H1 (cell line): Measurements from ENCODE around the gene TRMT44. TPM values are rescaled to one million over a fixed set of nuclear protein-coding genes. Genes with fewer than 3 reads are reported as not detected.

Experiments used
- CTCF ChIA-PET: fragments of 300-600 bp; sonication (Branson Sonifier 250); formaldehyde crosslinking; loops from one replicate; lab custom pipeline; 2021; ENCODE audit not compliant: partially characterized antibody; lab: Charles Lee
- POLR2A ChIA-PET: fragments of 300-600 bp; sonication (Branson Sonifier 250); formaldehyde crosslinking; loops from one replicate; lab custom pipeline; 2021; ENCODE audit warnings: inconsistent platforms; ENCODE audit not compliant: partially characterized antibody; lab: Charles Lee
- DNase-seq, 2 experiments: peaks; one replicate each; pipeline versions ENCODE4 v3.0.0 to v3.0.0-alpha.2; 2010 to 2022; ENCODE audit warnings: low spot score in 2 of 2, low read depth in 1 of 2, mixed read lengths in 1 of 2
- FAIRE-seq: peaks from 2 replicates; lab custom pipeline; 2011; peaks lifted over from hg19 to GRCh38; lab: Jason Lieb, UNC
- H2AFZ ChIP-seq: 2 replicates; pipeline ENCODE4 v1.8.1; 2012; ENCODE audit warnings: low read length, inconsistent platforms
- H2AK5ac ChIP-seq: 2 replicates; pipeline ENCODE4 v1.6.1; 2013; ENCODE audit warnings: low read depth, low read length
- H2BK120ac ChIP-seq: replicated peaks from 2 replicates; pipeline ENCODE3; 2013; ENCODE audit warnings: low read depth, low read length, inconsistent platforms
- H2BK12ac ChIP-seq: 2 replicates; pipeline ENCODE4 v1.6.1; 2013; ENCODE audit warnings: low read depth, low read length
- H2BK15ac ChIP-seq: 2 replicates; pipeline ENCODE4 v1.6.1; 2013; ENCODE audit warnings: low read length
- H2BK20ac ChIP-seq: 2 replicates; pipeline ENCODE4 v1.6.1; 2013; ENCODE audit warnings: low read length
- H2BK5ac ChIP-seq: 2 replicates; pipeline ENCODE4 v1.6.1; 2013; ENCODE audit warnings: low read depth, low read length
- H3K14ac ChIP-seq: 2 replicates; pipeline ENCODE4 v1.6.1; 2013; ENCODE audit warnings: inconsistent platforms; ENCODE audit not compliant: insufficient read length
- H3K18ac ChIP-seq: 2 replicates; pipeline ENCODE4 v1.6.1; 2013; ENCODE audit warnings: low read length; ENCODE audit errors: extremely low read depth
- H3K23ac ChIP-seq: 2 replicates; pipeline ENCODE4 v1.6.1; 2013; ENCODE audit warnings: inconsistent platforms; ENCODE audit not compliant: insufficient read length
- H3K23me2 ChIP-seq: 2 replicates; pipeline ENCODE4 v1.6.1; 2013; ENCODE audit warnings: low read depth, low read length
- H3K27ac ChIP-seq: 2 replicates; pipeline ENCODE4 v1.6.1; 2011; ENCODE audit warnings: low read depth, low read length, inconsistent platforms
- H3K27me3 ChIP-seq, 4 experiments: replicated peaks in 1 of 4; 1 replicate in 1 of 4; 2 replicates in 3 of 4; pipeline versions ENCODE4 v1.6.1 to v1.8.1; 2011 to 2013; ENCODE audit warnings: low read length in 3 of 4, mild to moderate bottlenecking in 3 of 4, inconsistent platforms in 2 of 4, mixed read lengths in 2 of 4, moderate library complexity in 1 of 4; ENCODE audit not compliant: control insufficient read depth in 3 of 4, insufficient read depth in 3 of 4; ENCODE audit errors: extremely low read depth in 1 of 4
- H3K36me3 ChIP-seq, 4 experiments: 2 replicates each; pipeline versions ENCODE4 v1.6.1 to v1.8.1; 2011 to 2013; ENCODE audit warnings: mild to moderate bottlenecking in 4 of 4, low read length in 3 of 4, moderate library complexity in 2 of 4, control low read depth in 1 of 4, inconsistent platforms in 1 of 4; ENCODE audit not compliant: insufficient read depth in 4 of 4, control insufficient read depth in 2 of 4
- H3K4ac ChIP-seq: replicated peaks from 2 replicates; pipeline ENCODE3; 2013; ENCODE audit warnings: low read length, low read depth, mixed read lengths, inconsistent platforms; ENCODE audit not compliant: insufficient read length
- H3K4me1 ChIP-seq, 4 experiments: replicated peaks in 1 of 4; 1 replicate in 1 of 4; 2 replicates in 3 of 4; pipeline versions ENCODE4 v1.6.1 to v1.8.1; 2011 to 2013; ENCODE audit warnings: low read length in 3 of 4, inconsistent platforms in 2 of 4, mixed read lengths in 1 of 4; ENCODE audit not compliant: insufficient read depth in 4 of 4, control insufficient read depth in 3 of 4
- H3K4me2 ChIP-seq, 2 experiments: 2 replicates each; pipeline versions ENCODE4 v1.6.1 to v1.8.1; 2011 to 2013; ENCODE audit warnings: low read depth in 2 of 2, low read length in 2 of 2, control low read depth in 1 of 2, inconsistent platforms in 1 of 2, mild to moderate bottlenecking in 1 of 2; ENCODE audit not compliant: insufficient read depth in 1 of 2
- H3K4me3 ChIP-seq, 4 experiments: fragments of 200-600, 300-600 bp in 1 of 4; sonication (generic), shearing (Covaris generic), sonication (Bioruptor Twin) in 1 of 4; 2 replicates each; pipeline versions ENCODE4 v1.5.1 to v1.8.1; 2011 to 2016; ENCODE audit warnings: low read length in 4 of 4, low read depth in 3 of 4, control low read depth in 2 of 4, inconsistent platforms in 2 of 4, mild to moderate bottlenecking in 2 of 4, mixed read lengths in 1 of 4, moderate library complexity in 1 of 4; ENCODE audit not compliant: insufficient read depth in 2 of 4; ENCODE audit errors: extremely low read depth in 1 of 4
- H3K56ac ChIP-seq: replicated peaks from 2 replicates; pipeline ENCODE3; 2013; ENCODE audit warnings: low read depth, mild to moderate bottlenecking, mixed read lengths, low read length, inconsistent platforms; ENCODE audit not compliant: insufficient read length
- H3K79me1 ChIP-seq: 2 replicates; pipeline ENCODE4 v1.6.1; 2013; ENCODE audit warnings: low read depth, low read length, control low read depth
- H3K79me2 ChIP-seq, 2 experiments: 2 replicates each; pipeline versions ENCODE4 v1.6.1 to v1.8.1; 2012 to 2013; ENCODE audit warnings: low read length in 2 of 2, mild to moderate bottlenecking in 2 of 2, inconsistent platforms in 1 of 2; ENCODE audit not compliant: insufficient read depth in 2 of 2, control insufficient read depth in 1 of 2
- H3K9ac ChIP-seq, 4 experiments: replicated peaks in 1 of 4; 1 replicate in 1 of 4; 2 replicates in 3 of 4; pipeline versions ENCODE4 v1.6.1 to v1.8.1; 2011 to 2013; ENCODE audit warnings: low read depth in 3 of 4, low read length in 3 of 4, control low read depth in 2 of 4, mild to moderate bottlenecking in 2 of 4, moderate library complexity in 2 of 4, inconsistent platforms in 1 of 4; ENCODE audit errors: extremely low read depth in 1 of 4
- H3K9me3 ChIP-seq, 2 experiments: 2 replicates each; pipeline versions ENCODE4 v1.6.1 to v1.8.1; 2012 to 2013; ENCODE audit warnings: mild to moderate bottlenecking in 2 of 2, moderate library complexity in 2 of 2, control low read depth in 1 of 2, inconsistent platforms in 1 of 2, low read depth in 1 of 2, low read length in 1 of 2, mixed read lengths in 1 of 2; ENCODE audit not compliant: insufficient read depth in 2 of 2
- H4K20me1 ChIP-seq, 2 experiments: replicated peaks in 1 of 2; 2 replicates each; pipeline versions ENCODE3 to v1.8.1; 2011 to 2013; ENCODE audit warnings: inconsistent platforms in 2 of 2, low read length in 2 of 2, mild to moderate bottlenecking in 1 of 2; ENCODE audit not compliant: insufficient read depth in 2 of 2, control insufficient read depth in 1 of 2
- H4K5ac ChIP-seq: 2 replicates; pipeline ENCODE4 v1.6.1; 2013; ENCODE audit warnings: low read length, low read depth, mixed read lengths, inconsistent platforms; ENCODE audit not compliant: insufficient read length
- H4K8ac ChIP-seq: 2 replicates; pipeline ENCODE4 v1.8.0; 2013; ENCODE audit warnings: mild to moderate bottlenecking, moderate library complexity, low read length, inconsistent platforms; ENCODE audit not compliant: insufficient read depth; ENCODE audit errors: extremely low read depth
- H4K91ac ChIP-seq: replicated peaks from 2 replicates; pipeline ENCODE3; 2013; ENCODE audit warnings: low read length, mixed read lengths, inconsistent platforms; ENCODE audit not compliant: insufficient read length
- BCL11A ChIP-seq, 2 experiments: IDR thresholded peaks; one replicate each; pipeline ENCODE4 v1.6.1; 2011; ENCODE audit warnings: low read depth in 2 of 2, low read length in 2 of 2, mild to moderate bottlenecking in 2 of 2
- JUN ChIP-seq: IDR thresholded peaks from 2 replicates; pipeline ENCODE4 v1.6.1; 2011; ENCODE audit warnings: low read depth, mild to moderate bottlenecking, improper control_type of control experiment, low read length
- NRF1 ChIP-seq: IDR thresholded peaks from 2 replicates; pipeline ENCODE4 v1.6.1; 2011; ENCODE audit warnings: mild to moderate bottlenecking, low read depth, low read length, improper control_type of control experiment
- POU5F1 ChIP-seq: IDR thresholded peaks from 2 replicates; pipeline ENCODE4 v1.6.1; 2011; ENCODE audit warnings: low read depth, mild to moderate bottlenecking, low read length, moderate library complexity
- RAD21 ChIP-seq, 2 experiments: IDR thresholded peaks in 1 of 2; conservative IDR thresholded peaks in 1 of 2; 2 replicates each; pipeline ENCODE4 v1.6.1; 2011; ENCODE audit warnings: low read depth in 2 of 2, low read length in 2 of 2, improper control_type of control experiment in 1 of 2, inconsistent platforms in 1 of 2, mild to moderate bottlenecking in 1 of 2, moderate library complexity in 1 of 2
- SIRT6 ChIP-seq: IDR thresholded peaks from one replicate; pipeline ENCODE4 v1.7.1; 2012; ENCODE audit warnings: low read length, inconsistent platforms
- SIX5 ChIP-seq: IDR thresholded peaks from 2 replicates; pipeline ENCODE4 v1.6.1; 2011; ENCODE audit warnings: mild to moderate bottlenecking, low read depth, low read length
- SUZ12 ChIP-seq: fragments of 200-600 bp; sonication (generic); IDR thresholded peaks from 2 replicates; pipeline ENCODE4 v1.6.1; 2012; ENCODE audit warnings: mild to moderate bottlenecking, inconsistent platforms, low read length, moderate library complexity, mixed read lengths
- WGBS, 2 experiments: shearing (Covaris generic) in 1 of 2; methylation state at CpG; one replicate each; pipeline versions ENCODE4 v1.1.6 to v1.1.7; 2013 to 2015; ENCODE audit warnings: low lambda C conversion rate in 2 of 2, mixed read lengths in 2 of 2, inconsistent platforms in 1 of 2, low coverage in 1 of 2, missing lambda C conversion rate in 1 of 2; ENCODE audit not compliant: insufficient replicate concordance in 2 of 2, insufficient coverage in 1 of 2, insufficient read length in 1 of 2; ENCODE audit errors: extremely low coverage in 1 of 2, missing lambda C conversion rate in 1 of 2; 5-methylcytosine and 5-hydroxymethylcytosine counted together
- polyA plus RNA-seq, 7 experiments: library from polyadenylated mRNA; depleted of rRNA in 3 of 7; stranded (reverse) in 5 of 7; unstranded in 2 of 7; fragments of >200 nt in 5 of 7; fragments of 200-250 nt in 2 of 7; gene quantifications; 1 replicate in 5 of 7; 2 replicates in 1 of 7; 4 replicates in 1 of 7; pipeline versions ENCODE4 v1.2.1 to v1.2.3, GENCODE V29; 2011 to 2013; ENCODE audit warnings: missing spikeins in 2 of 7, mixed read lengths in 2 of 7
- total RNA-seq: library from RNA; stranded (reverse); fragmentation: NEBNext Ultra II Directional; extraction: Animal tissue kit (Norgen Biotek cat#: 25700); gene quantifications from 2 replicates; pipeline ENCODE4 v1.2.1, GENCODE V29; 2021
- TF ChIP-seq, protein P1 (sequence below): IDR thresholded peaks from 2 replicates; pipeline ENCODE4 v1.6.1; 2012; ENCODE audit warnings: inconsistent platforms
- TF ChIP-seq, protein P2 (sequence below): IDR thresholded peaks from 2 replicates; pipeline ENCODE4 v1.6.1; 2012; ENCODE audit warnings: inconsistent platforms

TRMT44 gene
- total and polyA plus RNA-seq, 2 of the 8 experiments (the other 6 are each of a cell fraction or from before 2014, with no cell fraction given): 8.6 to 23.9 TPM

DNA sequence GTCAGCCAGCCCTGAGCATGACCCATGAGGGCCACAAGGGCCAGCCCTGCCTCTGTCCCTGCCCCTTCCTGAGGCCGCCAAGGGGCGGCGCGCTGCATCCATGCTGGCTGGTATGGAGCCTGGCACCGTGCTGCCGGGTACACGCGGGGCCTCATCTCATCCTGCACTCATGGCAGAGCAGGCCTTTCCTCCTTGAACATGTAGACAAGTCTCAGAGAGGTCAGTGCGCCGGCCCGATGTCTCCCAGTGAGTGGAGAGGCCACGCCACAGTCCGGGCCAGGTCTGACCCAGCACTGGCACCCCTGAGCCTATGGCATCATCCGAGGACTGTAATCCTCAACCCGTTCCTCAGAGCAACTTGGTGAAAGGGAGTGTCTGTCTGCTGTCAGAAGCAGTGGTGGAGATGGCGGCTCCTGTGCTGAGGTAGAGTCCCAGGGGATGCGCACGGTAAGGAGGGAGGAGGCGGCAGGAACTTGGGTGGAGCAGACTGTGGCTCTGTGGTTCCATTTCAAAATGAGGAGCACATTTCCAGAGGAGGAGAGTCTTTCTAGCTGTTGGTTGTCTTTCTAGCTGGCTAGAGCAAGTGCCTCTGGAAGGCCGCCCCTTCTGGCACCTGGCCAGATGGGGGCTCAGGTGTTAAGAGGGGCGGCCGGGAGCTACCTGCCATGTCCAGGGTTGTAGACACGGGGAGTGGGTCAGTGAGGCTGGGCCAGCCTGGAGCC lies 32.8 kb downstream of the TRMT44 start:
- FAIRE-seq: no peak
- H2BK15ac ChIP-seq: no peak overlapping the region
- H4K5ac ChIP-seq: no peak overlapping the region
- H4K8ac ChIP-seq: no peak overlapping the region
- TF ChIP-seq SIRT6: no peak
- TF ChIP-seq POU5F1: no peak
- TF ChIP-seq, protein P1, sequence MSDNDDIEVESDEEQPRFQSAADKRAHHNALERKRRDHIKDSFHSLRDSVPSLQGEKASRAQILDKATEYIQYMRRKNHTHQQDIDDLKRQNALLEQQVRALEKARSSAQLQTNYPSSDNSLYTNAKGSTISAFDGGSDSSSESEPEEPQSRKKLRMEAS: no peak
- TF ChIP-seq, protein P2, sequence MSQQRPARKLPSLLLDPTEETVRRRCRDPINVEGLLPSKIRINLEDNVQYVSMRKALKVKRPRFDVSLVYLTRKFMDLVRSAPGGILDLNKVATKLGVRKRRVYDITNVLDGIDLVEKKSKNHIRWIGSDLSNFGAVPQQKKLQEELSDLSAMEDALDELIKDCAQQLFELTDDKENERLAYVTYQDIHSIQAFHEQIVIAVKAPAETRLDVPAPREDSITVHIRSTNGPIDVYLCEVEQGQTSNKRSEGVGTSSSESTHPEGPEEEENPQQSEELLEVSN: no peak
- TF ChIP-seq RAD21 (IDR thresholded peaks at IDR 0.05 in 1 of 2, conservative IDR thresholded peaks at IDR 0.05 in 1 of 2; ENCODE audit: low read depth in 2 of 2, low read length in 2 of 2): no peak
- TF ChIP-seq JUN: no peak
- TF ChIP-seq SIX5: no peak
- no peak for TF ChIP-seq SUZ12
- no peak for TF ChIP-seq BCL11A (IDR thresholded peaks at IDR 0.05; ENCODE audit: low read depth in 2 of 2, low read length in 2 of 2)
- no peak for TF ChIP-seq NRF1
- H2AK5ac ChIP-seq: no peak overlapping the region
- H3K27ac ChIP-seq: no peak overlapping the region
- no peak overlapping the region for H3K14ac ChIP-seq
- no peaks in the 10 kb centered on the region for H3K79me2 ChIP-seq
- no peak overlapping the region for H3K4me2 ChIP-seq
- H2BK20ac ChIP-seq: no peak overlapping the region
- no peak overlapping the region for H3K23ac ChIP-seq
- no peak overlapping the region for H2BK5ac ChIP-seq
- H3K56ac ChIP-seq: no peak overlapping the region
- no peak overlapping the region for H2BK12ac ChIP-seq
- no peak overlapping the region for H3K9ac ChIP-seq
- WGBS, 2 experiments: 91% methylated on average over 20 of the region's 23 CpGs; no CpG with 5 or more reads in 1 of the 2 experiments
- H4K91ac ChIP-seq: no peak overlapping the region
- H3K23me2 ChIP-seq: no peaks in the 10 kb centered on the region
- no peaks in the 10 kb centered on the region for H3K79me1 ChIP-seq
- H3K36me3 ChIP-seq: peaks cover 0 to 10% (median 6%) of the 10 kb centered on the region in 4 experiments; a peak in 4 of 8 replicates
- H2AFZ ChIP-seq: no peak overlapping the region
- no peak for DNase-seq
- no peak overlapping the region for H3K4me3 ChIP-seq
- peaks cover 0 to 4% of the 10 kb centered on the region in 2 experiments for H4K20me1 ChIP-seq
- no peak overlapping the region for H3K4ac ChIP-seq
- no peaks in the 10 kb centered on the region for H3K9me3 ChIP-seq
- no peaks in the 10 kb centered on the region for H3K27me3 ChIP-seq
- no peak overlapping the region for H3K18ac ChIP-seq
- CTCF ChIA-PET: interaction anchor here (0.7 to 11.2 kb wide), 11 partner anchors 11 to 630 kb away, joined by 3 to 237 read pairs (median 3); partner anchors contain the start of gene CPZ
- peaks cover 0 to 5% (median 2%) of the 10 kb centered on the region in 4 experiments; a peak in 2 of 7 replicates for H3K4me1 ChIP-seq
- H2BK120ac ChIP-seq: no peak overlapping the region
- POLR2A ChIA-PET: interaction anchor here (1.0 to 1.7 kb wide), 3 partner anchors 8 to 95 kb away, joined by 3 to 4 read pairs (median 3); no protein-coding TSS in a partner anchor
